Gastroesophageal sphincter (tissue), 4 donors: ENCODE results near the gene THSD4. TPM values are rescaled to one million over a fixed set of nuclear protein-coding genes. Genes with fewer than 3 reads are reported as not detected.
A peak's percentile ranks its signal among the peaks of the same experiment; 100 is the strongest.

Experiments
- ATAC-seq: fragments of 150-250 bp; one replicate; pipeline ENCODE4 v1.9.1; 2016; ENCODE audit warnings: mild to moderate bottlenecking, moderate library complexity
- H3K27ac ChIP-seq, 4 donors: fragments of 200-600 bp; sonication (generic) in 3 of 4; 1 replicate in 3 of 4; 2 replicates in 1 of 4; pipeline ENCODE4 v1.5.1; 2016 to 2019
- H3K27me3 ChIP-seq: fragments of 200-600 bp; sonication (generic); one replicate; pipeline ENCODE4 v1.5.1; 2019
- H3K36me3 ChIP-seq, 2 donors: fragments of 200-600 bp; sonication (generic); one replicate each; pipeline ENCODE4 v1.5.1; 2019; ENCODE audit warnings: control low read depth in 1 of 2
- H3K4me1 ChIP-seq, 3 donors: fragments of 200-600 bp; sonication (generic); 1 replicate in 2 of 3; 2 replicates in 1 of 3; pipeline ENCODE4 v1.5.1; 2016 to 2019; ENCODE audit warnings: control low read depth in 2 of 3
- H3K4me3 ChIP-seq, 2 donors: fragments of 200-600 bp; sonication (generic); one replicate each; pipeline ENCODE4 v1.5.1; 2019; ENCODE audit warnings: mild to moderate bottlenecking in 1 of 2, moderate library complexity in 1 of 2
- H3K9me3 ChIP-seq, 3 donors: fragments of 200-600 bp; sonication (generic); one replicate each; pipeline ENCODE4 v1.5.1; 2017 to 2019; ENCODE audit warnings: control low read depth in 2 of 3
- CTCF ChIP-seq, 4 experiments: fragments of 200-600 bp in 2 of 4; fragments of 450-650 bp in 2 of 4; sonication (generic) in 1 of 4; IDR thresholded peaks; one replicate each; pipeline ENCODE4 v1.5.1; 2017 to 2019; ENCODE audit warnings: antibody characterized with exemption in 4 of 4, mild to moderate bottlenecking in 2 of 4, moderate library complexity in 2 of 4
- EP300 ChIP-seq: sonication (generic); formaldehyde crosslinking; IDR thresholded peaks from one replicate; pipeline ENCODE4 v1.6.1; 2017; ENCODE audit warnings: antibody characterized with exemption, mild to moderate bottlenecking
- POLR2A ChIP-seq, 2 donors: fragments of 450-650 bp; IDR thresholded peaks; one replicate each; pipeline ENCODE4 v1.6.1; 2017; ENCODE audit warnings: antibody characterized with exemption in 2 of 2, mild to moderate bottlenecking in 2 of 2, moderate library complexity in 1 of 2
- POLR2AphosphoS5 ChIP-seq: sonication (generic); formaldehyde crosslinking; IDR thresholded peaks from one replicate; pipeline ENCODE4 v1.6.1; 2017; ENCODE audit warnings: antibody characterized with exemption
- WGBS, 2 donors: methylation state at CpG; one replicate each; pipeline ENCODE4 v1.1.5; 2018; ENCODE audit warnings: low coverage in 1 of 2; 5-methylcytosine and 5-hydroxymethylcytosine counted together
- total RNA-seq, 4 donors: library from RNA; depleted of rRNA; stranded (reverse); fragments of >200 nt; gene quantifications; one replicate each; pipeline ENCODE4 v1.1.0, GENCODE V29; 2016

The THSD4 gene
- total RNA-seq, 4 donors from 2014 or later: 4.6 to 28.5 (median 17.6) TPM

- TF ChIP-seq EP300: no peak
- TF ChIP-seq CTCF (IDR thresholded peaks at IDR 0.05): no peak
- no peak for TF ChIP-seq POLR2AphosphoS5
- no peaks in the 10 kb centered on the region for H3K36me3 ChIP-seq
- no peak overlapping the region for H3K4me3 ChIP-seq
- 50 to 78% methylated on average over 1 of the region's 1 CpG for WGBS, 2 donors
- no peaks in the 10 kb centered on the region for H3K27me3 ChIP-seq
- no peaks in the 10 kb centered on the region for H3K9me3 ChIP-seq
- ATAC-seq: no peak
- H3K4me1 ChIP-seq: peaks cover 0 to 31% (median 14%) of the 10 kb centered on the region in 3 donors
- no peak overlapping the region for H3K27ac ChIP-seq
Measured at GRCh38 chr15:71348597-71348996, 233.3 kb downstream of the THSD4 start.

- ATAC-seq: no peak
- TF ChIP-seq POLR2AphosphoS5 (no peak), EP300 (no peak), CTCF (IDR thresholded peaks at IDR 0.05) (no peak), POLR2A (IDR thresholded peaks at IDR 0.05) (no peak)
- Histone ChIP-seq H3K4me3 (no peak overlapping the region), H3K9me3 (no peaks in the 10 kb centered on the region), H3K27me3 (no peaks in the 10 kb centered on the region), H3K4me1 (peaks cover 0 to 31% (median 14%) of the 10 kb centered on the region in 3 donors), H3K36me3 (no peaks in the 10 kb centered on the region), H3K27ac (peak overlapping the region in 2 of 4 donors; percentile 41 to 63)
- WGBS, 2 donors: 76 to 86% methylated on average over 3 to 4 of the region's 4 CpGs
Measured at GRCh38 chr15:71349336-71349735, 234.1 kb downstream of the THSD4 start.

GRCh38 chr15:71349736-71350526 is 234.7 kb downstream of the THSD4 start:
- Histone ChIP-seq H3K36me3 (no peaks in the 10 kb centered on the region), H3K27ac (peak overlapping the region; percentile 57 to 67 (median 60)), H3K9me3 (no peaks in the 10 kb centered on the region), H3K4me3 (no peak overlapping the region), H3K27me3 (no peaks in the 10 kb centered on the region), H3K4me1 (peaks cover 0 to 31% (median 14%) of the 10 kb centered on the region in 3 donors)
- WGBS, 2 donors: 17 to 41% methylated on average over 7 of the region's 7 CpGs
- peak; percentile 42 for ATAC-seq
- TF ChIP-seq EP300 (no peak), POLR2AphosphoS5 (peak; percentile 48), CTCF (IDR thresholded peaks at IDR 0.05) (no peak)

GRCh38 chr15:71350622-71351378 is 235.5 kb downstream of the THSD4 start:
- peak; percentile 70 for ATAC-seq
- H3K9me3 ChIP-seq: no peaks in the 10 kb centered on the region
- H3K4me3 ChIP-seq: no peak overlapping the region
- 31% methylated on average over 3 of the region's 7 CpGs; no CpG with 5 or more reads in 1 of the 2 donors for WGBS, 2 donors
- no peaks in the 10 kb centered on the region for H3K36me3 ChIP-seq
- TF ChIP-seq EP300 (no peak), CTCF (IDR thresholded peaks at IDR 0.05) (no peak), POLR2AphosphoS5 (no peak), POLR2A (IDR thresholded peaks at IDR 0.05) (no peak)
- H3K27me3 ChIP-seq: no peaks in the 10 kb centered on the region
- peaks cover 0 to 31% (median 14%) of the 10 kb centered on the region in 3 donors for H3K4me1 ChIP-seq
- H3K27ac ChIP-seq: peak overlapping the region; percentile 57 to 67 (median 60)
